ENCODE data around the gene TTC39B.

The TTC39B gene

GRCh38 chr9:15289603-15290002 lies 17.4 kb downstream of the TTC39B start:
- TF ChIP-seq CTCF (IDR thresholded peaks at IDR 0.05; ENCODE audit: extremely low read depth, missing control alignments), result no peak

GRCh38 chr9:15287309-15287708 lies 19.7 kb downstream of the TTC39B start:
- no peak for DNase-seq (ENCODE audit: low spot score)
- TF ChIP-seq CTCF (IDR thresholded peaks at IDR 0.05; ENCODE audit: extremely low read depth, missing control alignments), result no peak

More at GRCh38 chr9:15289603-15290002, 17.4 kb downstream of the TTC39B start:
- no peak for DNase-seq (ENCODE audit: low spot score)

- no peak for TF ChIP-seq CTCF (IDR thresholded peaks at IDR 0.05; ENCODE audit: extremely low read depth, missing control alignments)
- DNase-seq (ENCODE audit: low spot score), result no peak
Observed at GRCh38 chr9:15286161-15286821, 20.7 kb downstream of the TTC39B start.

- TF ChIP-seq CTCF (IDR thresholded peaks at IDR 0.05; ENCODE audit: extremely low read depth, missing control alignments), result no peak
- DNase-seq (ENCODE audit: low spot score), result no peak
Observed at GRCh38 chr9:15282567-15283285, 24.3 kb downstream of the TTC39B start.

GRCh38 chr9:15280647-15281046 lies 26.4 kb downstream of the TTC39B start:
- TF ChIP-seq CTCF (IDR thresholded peaks at IDR 0.05; ENCODE audit: extremely low read depth, missing control alignments), result no peak
- no peak for DNase-seq (ENCODE audit: low spot score)

- TF ChIP-seq CTCF (IDR thresholded peaks at IDR 0.05; ENCODE audit: extremely low read depth, missing control alignments), result no peak
- DNase-seq (ENCODE audit: low spot score), result no peak
Observed at GRCh38 chr9:15278839-15279238, 28.2 kb downstream of the TTC39B start.

- DNase-seq (ENCODE audit: low spot score), result no peak
- TF ChIP-seq CTCF (IDR thresholded peaks at IDR 0.05; ENCODE audit: extremely low read depth, missing control alignments), result no peak
Observed at GRCh38 chr9:15278091-15278687, 28.8 kb downstream of the TTC39B start.
